Measurements from ENCODE around the gene COLEC12.

DNA sequence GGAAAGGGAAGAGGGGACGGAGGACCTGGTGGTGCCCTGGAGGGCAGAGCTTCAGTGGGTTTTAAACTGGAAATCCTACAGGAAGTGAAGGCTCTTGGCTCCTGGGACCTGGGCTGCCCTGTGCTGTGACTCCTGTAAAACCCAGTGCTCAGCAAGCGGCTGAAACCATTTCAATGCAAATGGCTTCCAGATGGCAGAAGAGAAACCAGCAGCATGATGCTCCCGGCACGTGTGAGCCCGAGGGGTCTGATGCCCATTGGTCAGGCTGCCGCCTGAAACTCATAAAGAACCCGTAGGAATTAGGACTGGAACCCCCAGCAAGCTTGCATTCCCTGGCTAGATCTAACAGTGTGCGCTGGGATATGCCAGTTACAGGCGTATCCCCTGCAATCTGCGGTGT, 123.4 kb downstream of the COLEC12 start:
- TF ChIP-seq EZH2 (IDR thresholded peaks at IDR 0.05; ENCODE audit: low read depth) = no peak
- TF ChIP-seq, protein P1, sequence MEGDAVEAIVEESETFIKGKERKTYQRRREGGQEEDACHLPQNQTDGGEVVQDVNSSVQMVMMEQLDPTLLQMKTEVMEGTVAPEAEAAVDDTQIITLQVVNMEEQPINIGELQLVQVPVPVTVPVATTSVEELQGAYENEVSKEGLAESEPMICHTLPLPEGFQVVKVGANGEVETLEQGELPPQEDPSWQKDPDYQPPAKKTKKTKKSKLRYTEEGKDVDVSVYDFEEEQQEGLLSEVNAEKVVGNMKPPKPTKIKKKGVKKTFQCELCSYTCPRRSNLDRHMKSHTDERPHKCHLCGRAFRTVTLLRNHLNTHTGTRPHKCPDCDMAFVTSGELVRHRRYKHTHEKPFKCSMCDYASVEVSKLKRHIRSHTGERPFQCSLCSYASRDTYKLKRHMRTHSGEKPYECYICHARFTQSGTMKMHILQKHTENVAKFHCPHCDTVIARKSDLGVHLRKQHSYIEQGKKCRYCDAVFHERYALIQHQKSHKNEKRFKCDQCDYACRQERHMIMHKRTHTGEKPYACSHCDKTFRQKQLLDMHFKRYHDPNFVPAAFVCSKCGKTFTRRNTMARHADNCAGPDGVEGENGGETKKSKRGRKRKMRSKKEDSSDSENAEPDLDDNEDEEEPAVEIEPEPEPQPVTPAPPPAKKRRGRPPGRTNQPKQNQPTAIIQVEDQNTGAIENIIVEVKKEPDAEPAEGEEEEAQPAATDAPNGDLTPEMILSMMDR (conservative IDR thresholded peaks at IDR 0.05) = no peak
